OCI-LY7 (cell line): ENCODE measurements around the gene COL4A3. TPM values are rescaled to one million over a fixed set of nuclear protein-coding genes. Genes with fewer than 3 reads are reported as not detected.

Experiments
- BruUV-seq: library from RNA; stranded (reverse); fragments of 400-500 nt; replicated peaks from 2 replicates; lab custom pipeline; 2021; lab: Mats Ljungman, UMichigan
- CTCF ChIA-PET: fragments of 300-600 bp; sonication (Branson Sonifier 250); formaldehyde crosslinking; loops from one replicate; lab custom pipeline; 2022; ENCODE audit warnings: antibody characterized with exemption; ENCODE audit not compliant: unreplicated experiment; lab: Charles Lee
- POLR2A ChIA-PET: fragments of 300-600 bp; sonication (Branson Sonifier 250); formaldehyde crosslinking; loops from one replicate; lab custom pipeline; 2022; ENCODE audit warnings: antibody characterized with exemption; lab: Charles Lee
- DNase-seq: peaks from one replicate; pipeline ENCODE4 v3.0.0-alpha.2; 2015; ENCODE audit warnings: low spot score
- H2AFZ ChIP-seq: fragments of 200-600 bp; sonication (generic), shearing (Covaris generic); 2 replicates; pipeline ENCODE4 v1.6.1; 2014; ENCODE audit warnings: mild to moderate bottlenecking, antibody characterized with exemption, low read length, moderate library complexity
- H3K27ac ChIP-seq: fragments of 200-600 bp; sonication (generic); 2 replicates; pipeline ENCODE4 v1.5.1; 2014; ENCODE audit warnings: mixed run types, low read depth, mild to moderate bottlenecking, moderate library complexity, low read length, inconsistent platforms; ENCODE audit not compliant: poor library complexity, severe bottlenecking
- H3K36me3 ChIP-seq: fragments of 200-600 bp; sonication (generic); 2 replicates; pipeline ENCODE4 v1.6.1; 2014; ENCODE audit warnings: mild to moderate bottlenecking, antibody characterized with exemption, low read length, moderate library complexity, mixed read lengths; ENCODE audit not compliant: insufficient read depth
- H3K4me1 ChIP-seq: fragments of 200-600 bp; sonication (generic); 2 replicates; pipeline ENCODE4 v1.5.1; 2014; ENCODE audit warnings: mild to moderate bottlenecking, low read length; ENCODE audit not compliant: insufficient read depth, poor library complexity, severe bottlenecking
- H3K4me2 ChIP-seq: fragments of 200-600 bp; sonication (generic); 2 replicates; pipeline ENCODE4 v1.6.1; 2014; ENCODE audit warnings: mild to moderate bottlenecking, low read length
- H3K4me3 ChIP-seq: fragments of 200-600 bp; sonication (generic); 2 replicates; pipeline ENCODE4 v1.5.1; 2014; ENCODE audit warnings: mild to moderate bottlenecking, low read depth, low read length; ENCODE audit not compliant: poor library complexity, severe bottlenecking
- H3K79me2 ChIP-seq: fragments of 200-600 bp; sonication (generic); 2 replicates; pipeline ENCODE4 v1.6.1; 2016; ENCODE audit warnings: low read depth, mild to moderate bottlenecking, low read length, moderate library complexity, mixed read lengths; ENCODE audit not compliant: insufficient read depth
- H3K9me2 ChIP-seq: fragments of 200-600 bp; sonication (generic); 2 replicates; pipeline ENCODE4 v1.6.1; 2016; ENCODE audit warnings: mild to moderate bottlenecking, low read length, mixed read lengths; ENCODE audit not compliant: insufficient read depth
- H3K9me3 ChIP-seq: fragments of 200-600 bp; sonication (generic); 2 replicates; pipeline ENCODE4 v1.6.1; 2014; ENCODE audit warnings: mild to moderate bottlenecking, mixed run types, low read length, mixed read lengths
- H4K20me1 ChIP-seq: fragments of 200-600 bp; sonication (generic); 2 replicates; pipeline ENCODE4 v1.6.1; 2014; ENCODE audit warnings: mild to moderate bottlenecking, antibody characterized with exemption, low read length, moderate library complexity, mixed read lengths; ENCODE audit not compliant: insufficient read depth
- CTCF ChIP-seq: fragments of 200-600 bp; sonication (generic); conservative IDR thresholded peaks from 2 replicates; pipeline ENCODE4 v1.5.1; 2014; ENCODE audit warnings: mild to moderate bottlenecking, antibody characterized with exemption, low read length, moderate library complexity, mixed read lengths
- EZH2phosphoT487 ChIP-seq: fragments of 200-600 bp; sonication (generic); IDR thresholded peaks from 2 replicates; pipeline ENCODE4 v1.6.1; 2018; ENCODE audit warnings: low read depth, borderline replicate concordance, mild to moderate bottlenecking, mixed run types, antibody characterized with exemption, low read length, moderate library complexity, mixed read lengths
- intact Hi-C: fragments of 100-400 bp; cut with micrococcal nuclease; formaldehyde crosslinking; loops from one replicate; pipeline ENCODE4 v1.10.0; 2022; ENCODE audit not compliant: unreplicated experiment
- total RNA-seq, 2 experiments: library from RNA; depleted of rRNA in 1 of 2; stranded (reverse); fragments of >200 nt in 1 of 2; shearing (Covaris generic) in 1 of 2; gene quantifications; 2 replicates each; pipeline ENCODE4 v1.2.3, GENCODE V29; 2014 to 2022

The COL4A3 gene
- total RNA-seq, 2 experiments from 2014 or later, result 0.06 to 10.9 TPM

GRCh38 chr2:227295806-227296205 is 131.4 kb downstream of the COL4A3 start:
- Histone ChIP-seq H3K4me3 (no peak overlapping the region), H3K36me3 (no peaks in the 10 kb centered on the region), H3K27ac (no peak overlapping the region), H3K9me3 (no peaks in the 10 kb centered on the region), H3K79me2 (no peaks in the 10 kb centered on the region), H4K20me1 (no peaks in the 10 kb centered on the region), H2AFZ (no peak overlapping the region), H3K4me1 (no peaks in the 10 kb centered on the region), H3K9me2 (no peaks in the 10 kb centered on the region; the same call in 1 of the 2 replicates), H3K4me2 (no peak overlapping the region)
- no TSS peak for BruUV-seq
- no peak for TF ChIP-seq CTCF
- TF ChIP-seq EZH2phosphoT487, result no peak
- CTCF ChIA-PET, result no interaction called here
- intact Hi-C loops, result no loop called here
- POLR2A ChIA-PET, result interaction anchor here (0.6 kb wide), 2 partner anchors 32 to 162 kb away, joined by 3 read pairs; no protein-coding TSS in a partner anchor
- DNase-seq, result no peak

GRCh38 chr2:227296671-227297405 is 132.4 kb downstream of the COL4A3 start:
- H3K4me3 ChIP-seq, result no peak overlapping the region

More at GRCh38 chr2:227296671-227297405, 132.4 kb downstream of the COL4A3 start:
- no peaks in the 10 kb centered on the region for H3K9me3 ChIP-seq
- H2AFZ ChIP-seq, result no peak overlapping the region
- ChIA-PET POLR2A (no interaction called here), CTCF (no interaction called here)
- no peak overlapping the region for H3K27ac ChIP-seq
- DNase-seq, result no peak
- no peaks in the 10 kb centered on the region for H3K4me1 ChIP-seq
- BruUV-seq, result no TSS peak
- intact Hi-C loops, result no loop called here
- no peaks in the 10 kb centered on the region; the same call in 1 of the 2 replicates for H3K9me2 ChIP-seq
- no peaks in the 10 kb centered on the region for H3K79me2 ChIP-seq
- no peaks in the 10 kb centered on the region for H4K20me1 ChIP-seq
- no peak for TF ChIP-seq CTCF
- TF ChIP-seq EZH2phosphoT487, result no peak
- no peak overlapping the region for H3K4me2 ChIP-seq
- no peaks in the 10 kb centered on the region for H3K36me3 ChIP-seq
